Stimulated activated CD4-positive, alpha-beta T cell treated with anti-CD3 and anti-CD28 coated beads, Interleukin-15, amount 100 ng/mL, for 24 hours (primary cell): Measurements from ENCODE around the gene TP53INP2.
A peak's percentile ranks its signal among the peaks of the same experiment; 100 is the strongest.
"Not testable (repeated sequence)": the region's sequence is repeated elsewhere in the genome, so short reads cannot be mapped to it uniquely, and the experiment has no call there.

Experiments
- DNase-seq: peaks from one replicate; pipeline ENCODE4 v3.0.0-alpha.2; 2020

The TP53INP2 gene

GRCh38 chr20:34706302-34706875 is 2.2 kb downstream of the TP53INP2 start:
- no peak for DNase-seq

DNA sequence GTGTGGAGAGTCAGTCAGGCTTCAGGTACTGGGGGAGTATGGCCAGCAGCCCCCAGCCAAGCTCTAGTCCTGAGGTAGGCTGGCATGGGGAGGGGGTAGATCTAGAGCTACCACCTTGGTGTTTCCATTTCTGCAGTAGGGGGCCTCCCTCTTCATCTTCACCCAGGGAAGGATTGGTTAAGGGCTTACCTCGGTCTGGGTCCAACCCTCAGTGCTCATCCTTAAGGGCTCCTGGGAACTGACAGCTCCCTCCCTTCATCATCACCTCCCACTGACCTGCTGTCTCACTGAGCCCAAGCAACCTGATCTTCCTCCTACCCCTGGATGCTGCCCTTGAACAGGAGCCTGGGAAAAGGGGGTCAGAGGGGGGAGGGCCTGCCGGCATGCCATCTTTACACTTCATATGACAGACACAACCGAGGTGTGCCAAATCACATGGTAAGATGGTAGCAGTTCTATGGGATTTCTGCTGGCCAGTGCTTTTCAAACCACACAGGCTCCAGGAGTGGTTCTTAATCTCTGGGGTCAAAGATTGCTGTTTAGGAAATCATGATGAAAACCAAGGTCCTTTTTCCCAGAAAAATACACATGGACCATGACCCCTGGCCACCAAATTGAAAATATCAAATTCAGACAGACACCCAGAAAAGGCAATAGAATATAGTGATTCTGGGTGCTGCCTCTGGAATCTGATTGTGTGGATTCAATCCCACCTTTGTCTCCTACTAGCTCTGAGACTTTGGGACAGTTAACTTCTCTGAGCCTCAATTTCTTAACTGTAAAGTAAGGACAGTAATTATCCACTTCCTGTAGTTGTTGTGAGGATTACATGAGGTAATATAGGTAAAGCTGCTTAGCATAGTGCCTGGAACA is 3.0 kb downstream of the TP53INP2 start:
- no peak for DNase-seq

DNA sequence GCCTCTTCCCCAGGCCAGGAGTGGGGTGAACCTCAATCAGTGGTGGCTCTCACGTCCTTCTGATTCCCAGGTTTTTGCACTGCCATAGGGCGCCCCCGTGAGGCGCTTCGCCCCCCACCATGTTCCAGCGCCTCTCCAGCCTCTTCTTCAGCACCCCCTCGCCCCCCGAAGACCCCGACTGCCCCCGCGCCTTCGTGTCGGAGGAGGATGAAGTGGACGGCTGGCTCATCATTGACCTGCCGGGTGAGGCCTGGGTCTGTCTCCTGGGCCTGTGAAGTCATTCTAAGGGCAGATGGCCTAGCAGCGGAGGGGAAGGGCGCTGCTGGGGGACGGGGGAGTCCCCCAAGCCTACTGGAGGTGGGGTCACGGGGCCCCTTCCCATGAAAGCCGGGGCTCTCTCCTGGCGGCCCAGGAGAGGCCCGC is 4.5 kb downstream of the TP53INP2 start:
- DNase-seq, result peak; percentile 66

DNA sequence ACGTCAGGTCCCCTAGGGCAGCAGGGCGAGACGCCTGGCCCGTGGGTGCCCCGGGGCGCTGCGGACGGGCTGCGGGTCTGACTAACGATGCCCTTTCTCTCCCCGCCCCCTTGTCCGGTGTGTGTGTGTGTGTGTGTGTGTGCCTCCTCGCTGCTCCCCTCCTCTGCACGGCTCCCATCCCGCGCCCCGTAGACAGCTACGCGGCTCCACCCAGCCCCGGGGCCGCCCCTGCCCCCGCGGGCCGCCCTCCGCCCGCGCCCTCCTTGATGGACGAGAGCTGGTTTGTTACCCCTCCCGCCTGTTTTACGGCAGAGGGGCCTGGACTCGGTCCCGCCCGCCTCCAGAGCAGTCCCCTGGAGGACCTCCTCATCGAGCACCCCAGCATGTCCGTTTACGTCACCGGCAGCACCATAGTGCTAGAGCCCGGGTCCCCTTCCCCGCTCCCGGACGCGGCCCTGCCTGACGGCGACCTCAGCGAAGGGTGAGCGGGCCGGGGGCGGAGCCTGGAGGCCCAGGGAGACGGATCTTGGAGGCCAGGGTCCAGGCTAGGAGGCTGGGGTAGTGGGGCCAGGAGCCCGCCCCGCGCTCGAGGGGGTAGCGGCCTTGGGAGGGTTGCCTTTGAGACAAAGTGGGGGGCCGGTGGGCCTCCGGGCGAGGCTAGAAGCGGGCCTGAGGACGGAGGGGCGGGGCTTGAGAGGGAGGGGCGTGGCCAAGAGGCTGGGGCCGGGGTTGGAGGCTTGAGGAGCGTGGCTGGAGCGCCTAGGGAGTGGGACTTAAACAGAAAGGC is 5.1 kb downstream of the TP53INP2 start:
- DNase-seq, result peak; percentile 87

DNA sequence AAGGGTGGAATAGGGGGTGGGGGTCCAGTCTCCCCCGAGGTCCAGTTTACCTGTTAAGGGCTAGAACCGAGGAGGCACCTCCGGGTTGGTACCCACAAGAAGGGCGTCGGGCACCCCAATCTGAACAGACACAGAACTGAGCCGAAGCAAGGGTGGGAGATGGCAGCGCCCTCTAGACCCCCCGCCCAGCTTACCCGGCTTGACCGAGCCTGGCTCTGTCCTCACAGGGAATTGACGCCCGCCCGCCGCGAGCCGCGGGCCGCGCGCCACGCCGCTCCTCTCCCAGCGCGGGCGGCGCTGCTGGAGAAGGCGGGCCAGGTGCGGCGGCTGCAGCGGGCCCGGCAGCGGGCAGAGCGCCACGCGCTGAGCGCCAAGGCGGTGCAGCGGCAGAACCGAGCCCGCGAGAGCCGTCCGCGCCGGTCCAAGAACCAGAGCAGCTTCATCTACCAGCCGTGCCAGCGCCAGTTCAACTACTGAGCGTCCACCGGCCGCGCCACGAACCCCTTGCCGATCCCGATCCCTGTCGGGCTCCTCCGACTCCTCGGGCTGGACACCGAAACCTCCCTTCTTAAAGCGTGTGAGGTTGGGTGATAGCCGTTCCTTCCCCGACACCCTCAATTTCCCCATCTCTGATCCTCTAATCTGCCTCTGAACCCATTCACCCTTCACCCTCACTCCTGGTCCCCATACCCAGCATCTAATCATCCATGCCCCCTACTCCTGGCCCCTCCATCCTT is 5.9 kb downstream of the TP53INP2 start:
- DNase-seq, result peak; percentile 78

- DNase-seq, result no peak
Measured at GRCh38 chr20:34710568-34710839, 6.4 kb downstream of the TP53INP2 start.

DNA sequence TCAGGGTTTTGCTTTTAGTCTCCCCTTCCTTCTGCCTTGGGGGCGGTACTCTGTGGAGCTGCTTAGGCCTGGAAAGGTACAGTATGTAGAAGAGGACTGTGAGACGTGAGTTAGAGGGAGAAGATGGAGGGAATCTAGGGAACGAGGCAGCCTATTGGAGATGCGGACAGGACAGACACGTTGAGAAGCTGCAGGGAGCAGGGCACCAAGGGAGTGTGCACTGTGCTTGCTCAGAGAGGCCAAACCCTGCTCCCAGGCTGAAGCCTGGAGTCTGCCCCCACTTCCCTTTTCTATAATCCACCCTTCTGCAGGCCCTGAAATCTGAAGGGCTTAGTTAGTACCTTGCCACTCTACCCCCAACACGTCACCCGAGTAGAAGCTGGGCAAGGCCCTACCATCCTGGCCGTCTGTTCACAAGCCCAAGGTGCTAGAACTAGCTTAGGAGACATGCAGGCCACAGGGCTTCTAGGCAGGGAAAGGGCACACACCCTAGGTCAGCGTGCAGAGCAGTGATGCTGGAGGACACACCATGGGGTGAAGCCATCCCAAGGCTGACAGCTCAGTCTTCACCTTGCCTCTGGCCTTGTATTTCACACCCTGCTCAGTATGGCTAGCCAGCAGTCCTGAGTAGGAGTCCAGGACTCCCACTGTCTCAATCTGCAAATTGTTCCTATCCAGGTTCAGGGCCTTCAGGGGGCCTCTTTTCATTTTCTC is 6.9 kb downstream of the TP53INP2 start:
- DNase-seq, result no peak

GRCh38 chr20:34711813-34712430 is 7.8 kb downstream of the TP53INP2 start:
- DNase-seq, result no peak

DNA sequence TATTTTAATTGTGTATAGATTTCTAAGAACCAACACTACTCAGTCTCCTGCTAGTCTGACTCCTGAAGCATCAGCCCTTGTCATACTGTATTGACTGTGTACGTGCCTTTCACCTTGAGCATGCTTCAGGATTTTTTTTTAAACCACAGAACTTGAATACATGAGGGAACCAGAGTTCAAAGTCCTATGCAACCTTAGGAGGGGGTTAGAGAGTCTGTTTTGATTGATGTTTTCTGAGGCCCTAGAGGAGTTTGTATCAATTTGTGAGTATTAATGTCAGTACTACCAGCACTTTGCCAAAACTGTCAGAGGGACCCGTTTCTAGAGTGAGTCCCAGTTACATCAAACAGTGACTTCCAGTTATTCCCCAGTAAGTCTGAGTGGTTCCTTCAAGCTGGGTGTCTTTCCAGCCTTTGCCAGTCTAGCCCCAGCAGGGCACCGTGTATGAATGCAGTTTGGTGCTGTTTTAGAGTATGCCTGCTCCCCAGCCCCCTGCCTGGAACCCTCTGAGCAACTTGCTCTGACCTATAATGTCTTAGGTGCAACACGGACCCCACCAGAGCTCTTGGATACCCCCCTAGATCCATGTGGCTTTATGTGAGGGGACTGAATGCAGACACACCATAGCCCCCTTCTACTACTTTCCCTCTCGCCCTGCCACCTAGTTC is 8.5 kb downstream of the TP53INP2 start:
- no peak for DNase-seq

GRCh38 chr20:34713194-34713943 is 9.2 kb downstream of the TP53INP2 start:
- peak; percentile 22 for DNase-seq

DNA sequence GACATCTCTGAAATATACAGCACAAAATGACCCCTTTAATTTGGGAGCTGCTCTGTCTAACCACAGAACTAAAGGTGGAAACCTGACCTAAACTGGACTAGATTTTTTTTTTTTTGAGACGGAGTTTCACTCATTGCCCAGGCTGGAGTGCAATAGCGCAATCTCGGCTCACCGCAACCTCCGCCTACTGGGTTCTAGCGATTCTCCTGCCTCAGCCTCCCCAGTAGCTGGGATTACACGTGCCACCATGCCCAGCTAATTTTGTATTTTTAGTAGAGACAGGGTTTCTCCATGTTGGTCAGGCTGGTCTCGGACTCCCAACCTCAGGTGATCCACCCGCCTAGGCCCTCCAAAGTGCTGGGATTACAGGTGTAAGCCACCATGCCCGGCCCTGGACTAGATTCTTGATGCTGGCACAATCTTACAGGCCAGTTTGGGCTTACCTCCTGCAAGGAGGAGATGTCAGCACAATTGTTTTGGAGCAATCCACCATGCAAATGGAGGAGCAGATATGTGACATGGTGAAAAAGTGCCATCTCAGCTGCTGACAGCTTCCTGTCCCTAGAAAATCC is 9.9 kb downstream of the TP53INP2 start:
- DNase-seq, result not testable (repeated sequence)

GRCh38 chr20:34715384-34715783 is 11.2 kb downstream of the TP53INP2 start:
- no peak for DNase-seq

GRCh38 chr20:34716921-34717229 is 12.7 kb downstream of the TP53INP2 start:
- no peak for DNase-seq

- DNase-seq, result no peak
Measured at GRCh38 chr20:34717230-34718095, 13.3 kb downstream of the TP53INP2 start.

DNA sequence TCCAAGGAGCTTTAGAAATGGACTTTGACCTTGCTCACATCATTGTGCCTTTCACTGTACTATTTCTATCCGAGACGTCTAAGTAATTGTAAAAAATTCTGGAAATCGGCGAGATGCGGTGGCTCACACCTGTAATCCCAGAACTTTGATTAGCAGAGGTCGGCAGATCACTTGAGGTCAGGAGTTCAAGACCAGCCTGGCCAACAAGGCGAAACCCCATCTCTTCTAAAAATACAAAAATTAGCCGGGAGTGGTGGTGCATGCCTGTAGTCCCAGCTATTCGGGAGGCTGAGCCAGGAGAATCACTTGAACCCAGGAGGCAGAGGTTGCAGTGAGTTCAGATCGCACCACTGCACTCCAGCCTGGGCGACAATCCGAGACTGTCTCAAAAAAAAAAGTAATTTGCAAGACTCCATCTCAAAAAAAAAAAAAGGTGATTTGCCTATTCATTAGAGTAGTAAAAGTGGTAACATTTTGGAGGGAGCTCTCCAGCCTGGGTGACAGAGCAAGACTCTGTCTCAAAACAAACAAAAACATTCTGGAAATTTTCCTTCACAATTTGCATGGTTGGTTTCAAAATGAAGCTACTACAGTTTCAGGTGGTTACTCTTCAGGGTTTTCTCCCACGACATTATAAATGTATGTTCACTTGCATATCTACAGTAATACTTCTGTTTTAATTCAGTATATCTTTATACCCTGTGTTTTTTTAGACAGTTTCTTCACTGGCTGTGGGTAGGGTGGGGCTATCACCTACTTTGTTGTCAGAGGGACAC is 15.3 kb downstream of the TP53INP2 start:
- not testable (repeated sequence) for DNase-seq

DNA sequence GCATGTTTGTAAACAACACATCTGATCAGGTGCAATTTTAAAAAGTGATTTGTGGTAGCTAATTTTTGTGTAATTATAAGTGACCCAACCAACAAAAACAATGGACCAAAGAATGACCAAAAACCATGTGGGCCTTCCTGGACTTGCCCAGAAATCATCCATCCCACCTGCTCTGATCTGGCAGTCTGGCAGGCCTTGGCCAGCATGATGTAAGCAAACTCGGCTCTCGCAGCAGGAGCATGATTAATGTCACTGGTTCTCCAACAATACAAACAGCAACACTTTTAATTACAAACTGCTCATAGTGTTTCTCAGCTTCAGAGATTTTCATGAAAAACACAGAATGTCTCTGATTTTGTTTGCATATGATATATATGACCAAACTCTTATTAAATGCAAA is 16.1 kb downstream of the TP53INP2 start:
- no peak for DNase-seq

GRCh38 chr20:34722560-34722959 is 18.4 kb downstream of the TP53INP2 start:
- DNase-seq, result not testable (repeated sequence)

GRCh38 chr20:34724172-34724571 is 20.0 kb downstream of the TP53INP2 start:
- DNase-seq, result no peak

DNA sequence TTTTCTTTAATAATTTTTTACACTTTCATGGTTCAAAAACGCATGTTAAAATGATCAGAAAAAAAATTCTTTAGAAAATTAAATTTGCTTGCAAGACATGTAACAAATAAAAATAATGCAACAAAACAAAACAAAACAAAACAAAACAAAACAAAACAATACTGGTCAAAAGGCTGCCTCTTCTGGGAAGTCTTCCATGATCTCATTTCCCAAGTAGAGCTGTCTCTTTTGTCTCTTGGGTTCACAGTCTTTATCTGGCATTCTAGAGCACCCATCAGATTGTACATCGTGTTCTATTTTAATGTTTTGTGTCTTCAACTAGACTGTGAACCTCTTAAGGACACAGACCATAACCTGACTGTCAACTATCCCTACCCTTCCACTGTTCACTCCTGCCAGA is 25.3 kb downstream of the TP53INP2 start:
- DNase-seq, result no peak
